GM18502 (cell line): ENCODE data around the gene TEAD1.

ENCODE experiments used
- ATAC-seq: cut with Tn5 transposase; IDR thresholded peaks from one replicate; pipeline ENCODE4 v1.9.1; 2021; ENCODE audit warnings: mild to moderate bottlenecking; ENCODE audit not compliant: unreplicated experiment, poor library complexity

The TEAD1 gene

GRCh38 chr11:12882670-12883069, 208.4 kb downstream of the TEAD1 start:
- no peak for ATAC-seq

DNA sequence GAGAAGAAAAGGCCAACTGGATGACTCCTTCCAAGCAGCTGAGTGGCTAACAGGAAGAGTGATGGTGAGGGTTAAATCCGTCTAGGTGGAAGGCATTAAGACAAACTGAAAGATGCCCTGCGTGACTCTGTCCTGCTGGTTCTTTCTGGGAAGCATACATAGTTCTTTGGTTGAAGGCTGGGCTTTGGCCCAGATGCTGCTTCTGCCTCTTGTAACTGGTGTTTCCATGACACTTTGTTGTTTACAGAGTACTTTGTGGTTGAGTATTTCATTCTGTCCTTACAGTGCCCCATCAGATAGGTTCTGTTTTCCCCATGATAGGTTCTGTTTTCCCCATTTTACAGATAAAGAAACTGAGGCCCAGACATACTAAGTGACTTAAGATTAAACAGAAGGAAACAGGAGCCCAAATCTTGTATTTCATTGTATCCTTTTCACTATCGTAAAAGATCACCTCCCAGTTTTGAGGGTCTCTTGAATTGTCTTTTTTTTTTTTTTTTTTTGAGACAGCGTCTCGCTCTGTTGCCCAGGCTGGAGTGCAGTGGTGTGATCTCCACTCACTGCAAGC, 210.6 kb downstream of the TEAD1 start:
- ATAC-seq: no peak

DNA sequence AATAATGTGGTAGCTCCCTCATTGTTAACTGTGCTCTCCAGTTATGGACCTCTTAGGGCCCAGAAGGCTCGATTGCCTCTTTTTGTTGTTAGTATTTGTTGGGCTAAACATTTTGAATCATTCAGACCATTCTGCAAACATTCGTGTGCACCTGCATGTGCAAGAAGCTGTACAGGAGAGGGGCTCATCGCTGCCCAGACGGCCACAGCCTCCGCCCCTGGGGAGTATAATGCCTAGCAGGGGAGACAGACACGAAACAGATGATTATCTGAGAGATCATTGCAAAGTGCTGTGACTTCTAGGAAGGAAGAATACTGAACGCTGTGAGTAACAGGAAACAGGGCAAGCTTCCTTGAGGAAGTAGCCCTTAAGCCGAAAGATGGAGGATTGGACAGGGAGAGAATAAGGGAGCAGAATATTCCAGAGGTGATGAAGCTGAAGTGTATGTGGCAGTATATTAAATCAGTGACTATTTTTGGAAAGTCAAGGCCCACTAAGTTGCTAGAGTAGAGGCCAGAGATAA, 211.6 kb downstream of the TEAD1 start:
- ATAC-seq: no peak

- no peak for ATAC-seq
These were observed 212.3 kb downstream of the TEAD1 start for GRCh38 chr11:12886508-12886907.

GRCh38 chr11:12888525-12889158, 214.4 kb downstream of the TEAD1 start:
- ATAC-seq: no peak

DNA sequence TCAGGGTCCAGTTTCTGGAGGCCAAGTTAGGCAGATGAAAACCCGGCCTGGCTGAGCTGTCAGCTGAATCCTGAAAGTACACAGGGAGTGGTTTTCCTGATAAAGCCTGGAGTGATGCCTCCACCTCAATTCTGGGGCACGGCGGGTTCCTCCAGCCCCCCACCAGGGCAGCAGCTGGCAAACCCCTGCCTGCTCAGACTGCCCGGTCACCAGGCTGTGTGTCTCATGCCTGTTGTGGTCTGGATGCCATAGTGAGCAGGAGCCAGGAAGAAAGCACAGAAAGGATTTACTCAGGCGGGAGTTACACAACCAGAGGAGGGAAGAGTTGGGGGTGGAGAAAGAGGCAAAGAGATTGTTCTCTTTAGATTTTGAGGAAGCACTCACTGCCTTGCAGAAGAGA, 215.0 kb downstream of the TEAD1 start:
- ATAC-seq: no peak

- ATAC-seq: no peak
These were observed 216.3 kb downstream of the TEAD1 start for GRCh38 chr11:12890476-12890875.

- peak; percentile 59 for ATAC-seq
These were observed 219.8 kb downstream of the TEAD1 start for GRCh38 chr11:12893787-12894672.

- ATAC-seq: no peak
These were observed 223.2 kb downstream of the TEAD1 start for GRCh38 chr11:12897390-12897789.

DNA sequence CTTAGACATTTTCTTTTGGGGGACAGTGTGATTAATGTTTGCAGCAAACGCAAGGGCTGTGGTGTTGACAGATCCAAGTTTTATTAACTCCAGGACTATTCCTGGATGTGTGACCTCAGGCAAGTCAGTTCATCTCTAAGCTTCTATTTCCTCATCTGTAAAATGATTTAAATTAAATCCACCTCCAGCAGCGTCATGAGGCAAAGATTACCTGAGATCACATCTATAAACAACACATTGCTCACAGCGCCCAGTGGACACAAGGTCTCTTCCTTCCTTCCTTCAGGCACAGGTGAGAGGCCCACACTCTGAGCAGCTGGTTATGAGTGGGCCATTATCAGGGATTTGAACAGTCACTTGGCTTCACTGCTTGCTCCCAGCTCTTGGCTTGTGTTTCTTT, 223.6 kb downstream of the TEAD1 start:
- ATAC-seq: no peak

DNA sequence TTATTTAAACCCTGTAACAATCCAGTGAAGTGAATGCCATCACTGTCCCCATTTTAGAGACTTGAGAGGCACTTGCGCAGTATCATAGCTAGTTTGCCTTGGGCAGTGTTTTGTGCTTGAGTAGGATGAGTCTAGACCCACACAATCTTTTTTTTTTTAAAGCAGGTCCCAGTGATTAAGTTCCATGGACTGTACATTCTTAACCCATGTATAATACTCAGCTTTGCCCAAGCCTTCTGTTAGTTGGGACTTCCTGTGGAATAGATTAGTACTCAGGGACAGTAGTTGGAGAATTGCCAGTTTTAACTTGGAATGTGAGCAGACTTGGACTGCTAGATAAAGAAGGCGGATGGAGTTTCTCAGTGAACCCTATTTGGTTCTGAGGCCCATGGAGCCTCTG, 226.3 kb downstream of the TEAD1 start:
- ATAC-seq: no peak

- no peak for ATAC-seq
These were observed 227.1 kb downstream of the TEAD1 start for GRCh38 chr11:12901272-12901671.

- ATAC-seq: no peak
These were observed 227.8 kb downstream of the TEAD1 start for GRCh38 chr11:12901874-12902481.

GRCh38 chr11:12902791-12903486, 228.7 kb downstream of the TEAD1 start:
- ATAC-seq: no peak

DNA sequence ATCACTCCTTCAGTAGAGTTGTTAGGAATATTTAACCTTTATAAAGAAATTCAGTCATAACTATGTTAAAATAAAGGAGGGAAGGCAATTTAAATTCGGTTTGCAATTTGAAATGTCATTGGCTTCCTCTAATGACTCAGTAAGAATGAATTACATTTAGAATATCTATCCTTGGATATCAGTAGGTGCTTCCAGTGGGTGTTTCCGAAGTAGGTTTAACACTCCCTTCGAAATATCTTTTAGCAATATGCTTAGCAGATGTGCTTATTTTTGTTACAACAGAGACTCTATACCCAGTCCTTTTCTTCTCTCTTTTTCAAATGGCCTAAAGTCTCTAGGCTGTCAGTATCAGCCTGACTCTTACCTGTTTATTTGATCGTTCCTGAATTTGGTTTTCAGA, 231.2 kb downstream of the TEAD1 start:
- no peak for ATAC-seq

- ATAC-seq: no peak
These were observed 232.3 kb downstream of the TEAD1 start for GRCh38 chr11:12906501-12906900.

- ATAC-seq: no peak
These were observed 235.7 kb downstream of the TEAD1 start for GRCh38 chr11:12909879-12910278.

DNA sequence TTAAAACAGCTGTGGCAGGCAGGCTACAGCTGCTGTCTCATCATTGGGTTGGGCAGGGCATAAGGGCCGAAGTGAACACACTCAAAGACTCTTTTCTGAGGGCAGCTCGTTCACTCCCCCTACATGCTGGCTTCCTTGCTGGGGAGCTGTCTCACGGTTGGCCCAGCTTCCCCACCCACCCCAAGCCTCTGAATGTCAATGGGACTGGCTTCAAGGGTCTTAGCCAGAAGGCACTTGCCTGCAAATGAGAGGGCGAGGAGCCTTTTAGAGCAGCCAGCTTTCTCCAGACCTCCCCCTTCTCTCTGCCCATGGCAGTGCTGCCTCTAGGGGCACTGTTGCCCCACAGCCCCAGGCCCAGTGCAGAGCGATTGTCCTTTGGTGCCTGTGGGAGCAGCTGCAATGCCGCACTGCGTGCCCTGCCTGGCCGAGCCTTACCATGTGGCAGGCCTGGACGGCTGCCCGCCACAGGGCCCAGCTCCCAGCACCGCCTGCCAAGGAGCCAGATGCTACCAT, 240.2 kb downstream of the TEAD1 start:
- ATAC-seq: no peak

DNA sequence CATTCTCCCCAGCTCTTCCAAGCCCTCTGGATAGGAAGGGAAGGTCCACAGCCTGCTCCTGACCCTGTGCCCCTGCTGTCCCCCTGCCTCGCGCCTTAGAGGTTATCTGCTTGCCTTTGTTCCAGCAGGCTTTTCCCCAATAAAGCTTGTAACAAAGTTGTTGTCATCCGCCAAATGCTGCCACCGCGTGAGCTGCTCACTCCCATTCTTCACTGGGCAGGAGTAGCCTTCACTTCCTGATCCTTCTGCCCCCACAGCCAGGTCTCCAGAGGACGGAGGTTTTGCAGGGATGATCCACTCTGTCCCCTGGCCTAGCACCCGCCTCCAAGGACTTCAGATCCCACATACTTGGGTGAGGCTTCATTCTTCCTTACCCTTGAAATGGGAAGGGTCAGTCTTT, 240.9 kb downstream of the TEAD1 start:
- ATAC-seq: no peak

DNA sequence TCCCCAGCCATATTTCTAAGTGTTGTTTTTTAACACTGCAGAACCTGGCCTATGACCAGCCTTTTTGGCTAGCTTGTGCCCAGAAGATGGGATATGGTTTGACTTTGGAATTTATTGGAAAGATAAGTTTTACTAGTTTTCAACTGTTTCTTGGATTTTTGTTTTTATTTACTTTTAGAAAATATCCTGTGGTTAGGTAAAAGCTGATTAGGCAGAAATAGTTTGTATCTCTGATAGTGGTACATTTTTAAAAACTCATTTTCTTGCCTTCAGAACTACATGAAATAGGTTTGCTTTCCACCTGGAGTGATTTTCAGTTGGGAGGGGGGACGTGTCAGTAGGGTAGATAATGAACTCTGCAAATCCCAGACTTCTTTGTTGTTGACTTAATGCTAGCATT, 243.6 kb downstream of the TEAD1 start:
- ATAC-seq: no peak
